Astrocyte (in vitro differentiated cells and primary cell): ENCODE measurements around the gene DNAH1. TPM values are rescaled to one million over a fixed set of nuclear protein-coding genes. Genes with fewer than 3 reads are reported as not detected.
A peak's percentile ranks its signal among the peaks of the same experiment; 100 is the strongest.

Experiments used
- DNase-seq: peaks from one replicate; pipeline ENCODE4 v3.0.0-alpha.2; 2010; ENCODE audit warnings: low read depth
- FAIRE-seq: peaks from 2 replicates; lab custom pipeline; 2011; peaks lifted over from hg19 to GRCh38; lab: Jason Lieb, UNC
- H2AFZ ChIP-seq: 2 replicates; pipeline ENCODE4 v1.6.0; 2012; ENCODE audit warnings: low read depth, low read length, inconsistent platforms
- H3K27ac ChIP-seq: 2 replicates; pipeline ENCODE4 v1.5.1; 2011; ENCODE audit warnings: low read depth, low read length, inconsistent platforms
- H3K27me3 ChIP-seq: 2 replicates; pipeline ENCODE4 v1.6.0; 2011; ENCODE audit warnings: low read length, inconsistent platforms; ENCODE audit not compliant: insufficient read depth
- H3K36me3 ChIP-seq: 2 replicates; pipeline ENCODE4 v1.5.1; 2011; ENCODE audit warnings: low read length, inconsistent platforms; ENCODE audit not compliant: insufficient read depth
- H3K4me1 ChIP-seq: 2 replicates; pipeline ENCODE4 v1.5.1; 2011; ENCODE audit warnings: low read length, inconsistent platforms; ENCODE audit not compliant: insufficient read depth
- H3K4me2 ChIP-seq: 2 replicates; pipeline ENCODE4 v1.6.0; 2012; ENCODE audit warnings: low read length, inconsistent platforms
- H3K4me3 ChIP-seq: 2 replicates; pipeline ENCODE4 v1.5.1; 2011; ENCODE audit warnings: low read depth, mild to moderate bottlenecking, low read length, inconsistent platforms; ENCODE audit not compliant: insufficient read depth
- H3K79me2 ChIP-seq: 2 replicates; pipeline ENCODE4 v1.6.0; 2012; ENCODE audit warnings: mild to moderate bottlenecking, low read length, inconsistent platforms; ENCODE audit not compliant: insufficient read depth
- H3K9ac ChIP-seq: 2 replicates; pipeline ENCODE4 v1.6.0; 2012; ENCODE audit warnings: mild to moderate bottlenecking, low read length, inconsistent platforms
- H3K9me3 ChIP-seq: 2 replicates; pipeline ENCODE4 v1.5.1; 2012; ENCODE audit warnings: low read depth, mild to moderate bottlenecking, low read length, inconsistent platforms; ENCODE audit not compliant: insufficient read depth
- H4K20me1 ChIP-seq: 2 replicates; pipeline ENCODE4 v1.6.0; 2012; ENCODE audit warnings: low read length, inconsistent platforms; ENCODE audit not compliant: insufficient read depth
- H3K27ac Mint-ChIP-seq: one replicate; pipeline ENCODE4 v1.8.0; 2021; ENCODE audit warnings: mild to moderate bottlenecking, mixed read lengths; ENCODE audit not compliant: unreplicated experiment
- H3K27me3 Mint-ChIP-seq: one replicate; pipeline ENCODE4 v1.8.0; 2021; ENCODE audit warnings: low read depth, mixed read lengths; ENCODE audit not compliant: unreplicated experiment
- H3K36me3 Mint-ChIP-seq: one replicate; pipeline ENCODE4 v1.8.0; 2021; ENCODE audit warnings: low read depth, mixed read lengths; ENCODE audit not compliant: unreplicated experiment
- H3K4me1 Mint-ChIP-seq: one replicate; pipeline ENCODE4 v1.8.0; 2021; ENCODE audit warnings: low read depth, mixed read lengths; ENCODE audit not compliant: unreplicated experiment
- H3K4me3 Mint-ChIP-seq: one replicate; pipeline ENCODE4 v1.8.0; 2021; ENCODE audit warnings: mild to moderate bottlenecking, moderate library complexity, mixed read lengths; ENCODE audit not compliant: unreplicated experiment
- H3K9me3 Mint-ChIP-seq: one replicate; pipeline ENCODE4 v1.8.0; 2021; ENCODE audit warnings: mild to moderate bottlenecking, mixed read lengths; ENCODE audit not compliant: unreplicated experiment
- EZH2 ChIP-seq: IDR thresholded peaks from 2 replicates; pipeline ENCODE4 v1.6.1; 2012; ENCODE audit warnings: mild to moderate bottlenecking, low read length, inconsistent platforms; ENCODE audit not compliant: insufficient read depth
- total RNA-seq: library from RNA; stranded (reverse); gene quantifications from 2 replicates; pipeline ENCODE4 v1.2.1, GENCODE V29; 2021
- TF ChIP-seq, protein P1 (sequence below): IDR thresholded peaks from 2 replicates; pipeline ENCODE4 v1.5.1; 2011; ENCODE audit warnings: low read depth, mild to moderate bottlenecking, inconsistent platforms, low read length, moderate library complexity; ENCODE audit not compliant: insufficient read depth

Gene DNAH1
- total RNA-seq, 1 donor from 2014 or later, result 2.3 TPM

- no peak overlapping the region for H2AFZ ChIP-seq
- Mint-ChIP-seq H3K9me3 (no peaks in the 10 kb centered on the region), H3K27ac (peak overlapping the region; percentile 85), H3K4me3 (no peak overlapping the region), H3K36me3 (peaks cover 8% of the 10 kb centered on the region), H3K27me3 (peaks cover 8% of the 10 kb centered on the region), H3K4me1 (peaks cover 21% of the 10 kb centered on the region)
- peak overlapping the region; percentile 33 for H3K4me2 ChIP-seq
- no peaks in the 10 kb centered on the region for H3K27me3 ChIP-seq
- no peaks in the 10 kb centered on the region for H4K20me1 ChIP-seq
- FAIRE-seq (no peak), DNase-seq (no peak)
- H3K27ac ChIP-seq, result no peak overlapping the region
- H3K4me1 ChIP-seq, result peaks cover 20% of the 10 kb centered on the region
- peak overlapping the region; percentile 38 for H3K9ac ChIP-seq
- H3K36me3 ChIP-seq, result no peaks in the 10 kb centered on the region
- H3K9me3 ChIP-seq, result no peaks in the 10 kb centered on the region
- TF ChIP-seq EZH2, result no peak
- TF ChIP-seq, protein P1, sequence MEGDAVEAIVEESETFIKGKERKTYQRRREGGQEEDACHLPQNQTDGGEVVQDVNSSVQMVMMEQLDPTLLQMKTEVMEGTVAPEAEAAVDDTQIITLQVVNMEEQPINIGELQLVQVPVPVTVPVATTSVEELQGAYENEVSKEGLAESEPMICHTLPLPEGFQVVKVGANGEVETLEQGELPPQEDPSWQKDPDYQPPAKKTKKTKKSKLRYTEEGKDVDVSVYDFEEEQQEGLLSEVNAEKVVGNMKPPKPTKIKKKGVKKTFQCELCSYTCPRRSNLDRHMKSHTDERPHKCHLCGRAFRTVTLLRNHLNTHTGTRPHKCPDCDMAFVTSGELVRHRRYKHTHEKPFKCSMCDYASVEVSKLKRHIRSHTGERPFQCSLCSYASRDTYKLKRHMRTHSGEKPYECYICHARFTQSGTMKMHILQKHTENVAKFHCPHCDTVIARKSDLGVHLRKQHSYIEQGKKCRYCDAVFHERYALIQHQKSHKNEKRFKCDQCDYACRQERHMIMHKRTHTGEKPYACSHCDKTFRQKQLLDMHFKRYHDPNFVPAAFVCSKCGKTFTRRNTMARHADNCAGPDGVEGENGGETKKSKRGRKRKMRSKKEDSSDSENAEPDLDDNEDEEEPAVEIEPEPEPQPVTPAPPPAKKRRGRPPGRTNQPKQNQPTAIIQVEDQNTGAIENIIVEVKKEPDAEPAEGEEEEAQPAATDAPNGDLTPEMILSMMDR, result no peak
- no peaks in the 10 kb centered on the region for H3K79me2 ChIP-seq
- no peak overlapping the region for H3K4me3 ChIP-seq
Observed at GRCh38 chr3:52299247-52299878, 16.8 kb upstream of the DNAH1 start.

- TF ChIP-seq, protein P1, result no peak
- no peak for TF ChIP-seq EZH2
- Mint-ChIP-seq H3K27ac (peak overlapping the region; percentile 85), H3K36me3 (peaks cover 8% of the 10 kb centered on the region), H3K4me1 (peaks cover 21% of the 10 kb centered on the region), H3K27me3 (peaks cover 12% of the 10 kb centered on the region), H3K9me3 (no peaks in the 10 kb centered on the region), H3K4me3 (peak overlapping the region; percentile 62)
- H3K9me3 ChIP-seq, result no peaks in the 10 kb centered on the region
- no peak overlapping the region for H3K27ac ChIP-seq
- H3K9ac ChIP-seq, result peak overlapping the region; percentile 10
- no peaks in the 10 kb centered on the region for H3K36me3 ChIP-seq
- H4K20me1 ChIP-seq, result no peaks in the 10 kb centered on the region
- peaks cover 20% of the 10 kb centered on the region for H3K4me1 ChIP-seq
- no peak for FAIRE-seq
- no peak overlapping the region for H2AFZ ChIP-seq
- no peak overlapping the region for H3K4me3 ChIP-seq
- peak; percentile 24 for DNase-seq
- H3K27me3 ChIP-seq, result no peaks in the 10 kb centered on the region
- peak overlapping the region; percentile 33 for H3K4me2 ChIP-seq
- H3K79me2 ChIP-seq, result no peaks in the 10 kb centered on the region
Observed at GRCh38 chr3:52299879-52300611, 16.1 kb upstream of the DNAH1 start.
